Natural killer cell (primary cell): ENCODE data around the gene FOXF1. TPM values are rescaled to one million over a fixed set of nuclear protein-coding genes. Genes with fewer than 3 reads are reported as not detected.

ENCODE experiments used
- ATAC-seq, 3 donors: fragments of 150-1000 bp in 2 of 3; fragments of 200-7000 bp in 1 of 3; cut with Tn5 transposase; 1 replicate in 1 of 3; 2 replicates in 2 of 3; pipeline ENCODE4 v1.10.0; 2021; ENCODE audit warnings: mild to moderate bottlenecking in 2 of 3, moderate library complexity in 2 of 3
- DNase-seq, 2 donors: peaks; one replicate each; pipeline versions ENCODE4 v3.0.0 to v3.0.0-alpha.2; 2013 to 2021; ENCODE audit warnings: mixed read lengths in 1 of 2
- H3K27ac ChIP-seq: one replicate; pipeline ENCODE4 v1.5.1; 2013; ENCODE audit warnings: mild to moderate bottlenecking, low read length
- H3K27me3 ChIP-seq: one replicate; pipeline ENCODE4 v1.6.1; 2013; ENCODE audit warnings: low read length; ENCODE audit not compliant: control insufficient read depth, insufficient read depth
- H3K36me3 ChIP-seq: one replicate; pipeline ENCODE4 v1.6.1; 2013; ENCODE audit warnings: low read length; ENCODE audit not compliant: control insufficient read depth, insufficient read depth
- H3K4me1 ChIP-seq: one replicate; pipeline ENCODE4 v1.6.1; 2013; ENCODE audit warnings: low read length; ENCODE audit not compliant: control insufficient read depth, insufficient read depth
- H3K4me3 ChIP-seq: one replicate; pipeline ENCODE4 v1.5.1; 2013; ENCODE audit warnings: low read length
- H3K9me3 ChIP-seq: one replicate; pipeline ENCODE4 v1.6.1; 2013; ENCODE audit warnings: low read length; ENCODE audit not compliant: control insufficient read depth, insufficient read depth
- H3K27ac Mint-ChIP-seq, 2 donors: one replicate each; pipeline ENCODE4 v1.8.0; 2022; ENCODE audit warnings: mild to moderate bottlenecking in 2 of 2, mixed read lengths in 2 of 2, moderate library complexity in 1 of 2
- H3K27me3 Mint-ChIP-seq, 2 donors: one replicate each; pipeline ENCODE4 v1.8.0; 2022; ENCODE audit warnings: low read depth in 2 of 2, mixed read lengths in 2 of 2
- H3K36me3 Mint-ChIP-seq: one replicate; pipeline ENCODE4 v1.8.0; 2022; ENCODE audit warnings: mixed read lengths
- H3K4me1 Mint-ChIP-seq, 2 donors: one replicate each; pipeline ENCODE4 v1.8.0; 2022; ENCODE audit warnings: mixed read lengths in 2 of 2
- H3K4me3 Mint-ChIP-seq: one replicate; pipeline ENCODE4 v1.8.0; 2022; ENCODE audit warnings: mild to moderate bottlenecking, moderate library complexity, mixed read lengths
- H3K9me3 Mint-ChIP-seq, 2 donors: one replicate each; pipeline ENCODE4 v1.8.0; 2022; ENCODE audit warnings: mixed read lengths in 2 of 2
- whole genome bisulfite sequencing: methylation state at CpG from one replicate; pipeline ENCODE4 v1.1.7; 2013; ENCODE audit warnings: missing lambda C conversion rate; ENCODE audit not compliant: insufficient coverage; 5-methylcytosine and 5-hydroxymethylcytosine counted together
- intact Hi-C: fragments of 100-400 bp; cut with micrococcal nuclease; formaldehyde crosslinking; loops from one replicate; pipeline ENCODE4 v1.14.2; 2022
- total RNA-seq, 4 donors: library from RNA; stranded (reverse); fragments of 120-200 nt in 1 of 4; gene quantifications; one replicate each; pipeline versions ENCODE4 v1.2.3 to v1.2.4, GENCODE V29; 2013 to 2022
- TF ChIP-seq, protein P1 (sequence below): fragments of 200-600 bp; IDR thresholded peaks from one replicate; pipeline ENCODE4 v1.8.0; 2022; ENCODE audit warnings: antibody characterized with exemption

The FOXF1 gene
- total RNA-seq, 3 donors from 2014 or later (not counting 1 experiment from before 2014, with no cell fraction given), result not detected

DNA sequence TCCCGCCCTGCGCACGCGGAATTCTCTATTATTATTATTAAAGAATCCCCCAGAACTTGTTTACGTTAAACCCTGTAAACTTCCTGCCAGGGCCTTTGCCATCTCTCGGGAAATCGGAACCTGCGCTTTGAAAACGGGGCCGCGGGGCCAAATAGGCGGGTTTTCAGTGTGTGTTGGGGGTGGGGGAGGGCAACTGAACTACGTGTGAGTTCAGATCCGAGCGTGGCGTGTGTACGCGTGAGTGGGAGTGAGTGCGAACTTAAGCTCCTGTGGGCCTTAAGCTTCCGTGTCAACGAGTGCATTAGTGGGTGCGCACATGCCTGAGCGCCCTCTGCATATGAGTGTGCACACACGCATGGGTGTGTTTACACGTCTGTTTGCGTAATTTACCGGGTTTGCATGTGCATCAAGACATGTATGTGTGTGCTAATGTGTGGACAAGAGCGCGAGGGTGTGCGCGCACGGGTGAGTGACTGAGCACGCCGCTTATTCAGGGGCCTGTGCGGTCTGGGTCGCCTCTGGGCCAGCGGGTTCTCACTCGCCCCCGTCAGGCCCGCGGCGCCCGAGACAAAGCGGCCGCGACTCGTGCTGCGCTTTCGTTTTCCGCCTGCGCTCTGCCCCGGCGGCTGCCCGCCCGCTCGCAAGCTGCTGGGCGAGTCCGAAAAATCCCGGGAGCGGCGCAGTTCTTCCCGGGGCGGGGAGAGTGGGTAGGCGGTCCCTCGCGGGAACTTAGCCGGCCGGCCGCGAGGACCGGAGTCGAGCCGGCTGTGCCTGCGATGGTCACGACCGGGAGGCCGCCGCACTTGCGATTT is 1.2 kb upstream of the FOXF1 start:
- Mint-ChIP-seq H3K36me3 (no peaks in the 10 kb centered on the region), H3K27ac (no peak overlapping the region), H3K4me1 (peaks cover 7 to 32% of the 10 kb centered on the region in 2 donors), H3K9me3 (no peaks in the 10 kb centered on the region), H3K4me3 (peak overlapping the region; percentile 82), H3K27me3 (peaks cover 50 to 61% of the 10 kb centered on the region in 2 donors)
- TF ChIP-seq, protein P1, sequence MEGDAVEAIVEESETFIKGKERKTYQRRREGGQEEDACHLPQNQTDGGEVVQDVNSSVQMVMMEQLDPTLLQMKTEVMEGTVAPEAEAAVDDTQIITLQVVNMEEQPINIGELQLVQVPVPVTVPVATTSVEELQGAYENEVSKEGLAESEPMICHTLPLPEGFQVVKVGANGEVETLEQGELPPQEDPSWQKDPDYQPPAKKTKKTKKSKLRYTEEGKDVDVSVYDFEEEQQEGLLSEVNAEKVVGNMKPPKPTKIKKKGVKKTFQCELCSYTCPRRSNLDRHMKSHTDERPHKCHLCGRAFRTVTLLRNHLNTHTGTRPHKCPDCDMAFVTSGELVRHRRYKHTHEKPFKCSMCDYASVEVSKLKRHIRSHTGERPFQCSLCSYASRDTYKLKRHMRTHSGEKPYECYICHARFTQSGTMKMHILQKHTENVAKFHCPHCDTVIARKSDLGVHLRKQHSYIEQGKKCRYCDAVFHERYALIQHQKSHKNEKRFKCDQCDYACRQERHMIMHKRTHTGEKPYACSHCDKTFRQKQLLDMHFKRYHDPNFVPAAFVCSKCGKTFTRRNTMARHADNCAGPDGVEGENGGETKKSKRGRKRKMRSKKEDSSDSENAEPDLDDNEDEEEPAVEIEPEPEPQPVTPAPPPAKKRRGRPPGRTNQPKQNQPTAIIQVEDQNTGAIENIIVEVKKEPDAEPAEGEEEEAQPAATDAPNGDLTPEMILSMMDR, result no peak
- Histone ChIP-seq H3K4me3 (no peak overlapping the region), H3K27me3 (peaks cover 45% of the 10 kb centered on the region), H3K27ac (no peak overlapping the region), H3K4me1 (peaks cover 17% of the 10 kb centered on the region), H3K36me3 (no peaks in the 10 kb centered on the region), H3K9me3 (no peaks in the 10 kb centered on the region)
- intact Hi-C loops, result no loop called here
- DNase-seq (peak in 1 of 2 donors; percentile 19), ATAC-seq (peak in 2 of 3 donors; percentile 38 to 65)
- WGBS, result under 1% methylated on average over 79 of the region's 79 CpGs

DNA sequence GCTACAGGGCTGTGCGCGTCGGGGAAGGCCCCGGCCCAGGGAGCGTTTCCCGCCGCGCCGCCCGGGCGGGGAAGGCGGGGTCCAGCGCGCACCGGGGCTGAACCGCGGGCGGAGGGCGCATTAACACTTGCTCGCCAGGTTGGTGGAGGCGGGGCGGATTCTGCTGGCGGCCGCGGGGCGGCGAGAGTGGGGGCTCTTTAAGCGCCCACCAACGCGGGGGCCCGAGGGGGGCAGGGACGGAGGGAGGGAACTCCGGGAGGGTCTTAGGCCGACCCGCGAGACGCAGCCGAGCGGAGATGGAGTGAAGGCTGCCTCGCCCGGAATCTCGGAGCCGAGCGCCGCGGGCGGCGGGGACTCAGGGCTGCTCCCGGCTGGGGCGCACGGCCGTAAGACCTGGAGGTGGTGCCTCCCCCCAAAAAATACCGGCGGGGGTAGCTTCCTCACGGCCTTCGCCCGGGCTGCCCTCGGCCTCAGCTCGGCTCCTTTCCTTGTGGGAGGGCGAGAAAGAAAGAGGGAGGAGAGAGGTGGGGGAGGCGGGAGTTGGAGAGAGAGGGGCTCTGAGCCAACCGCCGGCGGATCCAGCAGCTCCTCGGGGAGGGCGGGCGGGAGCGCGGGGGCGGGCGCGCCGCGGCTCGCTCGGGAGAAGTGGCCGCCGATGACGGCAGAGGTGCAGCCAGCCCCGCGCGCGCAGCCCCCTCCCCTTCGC is 415 bp upstream of the FOXF1 start:
- under 1% methylated on average over 82 of the region's 84 CpGs for WGBS
- H3K27me3 Mint-ChIP-seq, result peaks cover 50 to 61% of the 10 kb centered on the region in 2 donors
- H3K27ac ChIP-seq, result no peak overlapping the region
- intact Hi-C loops, result no loop called here
- H3K36me3 Mint-ChIP-seq, result no peaks in the 10 kb centered on the region
- H3K4me3 Mint-ChIP-seq, result peak overlapping the region; percentile 82
- H3K9me3 ChIP-seq, result no peaks in the 10 kb centered on the region
- peak in 2 of 3 donors; percentile 45 to 47 for ATAC-seq
- TF ChIP-seq, protein P1, result no peak
- no peaks in the 10 kb centered on the region for H3K9me3 Mint-ChIP-seq
- DNase-seq, result no peak
- H3K4me1 ChIP-seq, result peaks cover 17% of the 10 kb centered on the region
- H3K27me3 ChIP-seq, result peaks cover 47% of the 10 kb centered on the region
- H3K36me3 ChIP-seq, result no peaks in the 10 kb centered on the region
- no peak overlapping the region for H3K27ac Mint-ChIP-seq
- H3K4me3 ChIP-seq, result no peak overlapping the region
- peaks cover 7 to 32% of the 10 kb centered on the region in 2 donors for H3K4me1 Mint-ChIP-seq

DNA sequence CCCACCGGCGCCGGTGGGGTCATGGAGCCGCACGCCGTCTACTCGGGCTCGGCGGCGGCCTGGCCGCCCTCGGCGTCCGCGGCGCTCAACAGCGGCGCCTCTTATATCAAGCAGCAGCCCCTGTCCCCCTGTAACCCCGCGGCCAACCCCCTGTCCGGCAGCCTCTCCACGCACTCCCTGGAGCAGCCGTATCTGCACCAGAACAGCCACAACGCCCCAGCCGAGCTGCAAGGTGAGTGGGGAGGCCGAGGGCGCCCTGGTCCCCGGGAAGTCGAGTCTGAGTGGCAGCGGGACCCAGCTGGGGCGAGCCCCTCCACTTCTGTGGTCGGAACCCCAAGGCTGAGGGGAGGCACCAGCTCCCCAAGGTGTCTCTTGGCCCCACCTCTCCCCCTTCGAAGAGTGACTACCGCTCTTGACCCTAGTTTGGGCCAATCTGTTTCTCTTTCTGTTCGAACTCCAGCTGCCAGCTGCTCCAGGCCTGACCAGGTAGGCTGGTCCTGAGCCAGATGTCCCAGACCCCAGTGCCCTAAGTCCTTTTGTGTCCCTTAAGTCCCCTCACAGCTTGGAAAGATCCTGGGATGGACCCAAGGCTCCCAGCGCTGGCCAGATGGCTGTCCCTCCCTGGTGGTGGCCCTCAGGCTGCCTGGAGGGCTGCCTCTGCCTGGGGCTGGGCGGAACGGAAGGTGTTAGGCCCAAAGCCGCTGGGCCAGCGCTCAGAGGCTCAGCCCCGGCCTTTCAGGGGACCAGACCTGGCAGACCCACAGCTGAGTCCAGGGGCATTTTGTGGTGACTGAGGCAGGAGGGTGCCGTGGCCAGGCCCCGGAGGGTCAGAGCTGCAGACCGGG is 1.2 kb downstream of the FOXF1 start:
- H3K4me1 ChIP-seq, result peaks cover 17% of the 10 kb centered on the region
- Mint-ChIP-seq H3K4me3 (peak overlapping the region; percentile 58), H3K36me3 (no peaks in the 10 kb centered on the region), H3K9me3 (no peaks in the 10 kb centered on the region), H3K4me1 (peaks cover 0 to 25% of the 10 kb centered on the region in 2 donors), H3K27ac (no peak overlapping the region), H3K27me3 (peaks cover 47 to 62% of the 10 kb centered on the region in 2 donors)
- no peaks in the 10 kb centered on the region for H3K9me3 ChIP-seq
- H3K27me3 ChIP-seq, result peaks cover 47% of the 10 kb centered on the region
- no peak overlapping the region for H3K4me3 ChIP-seq
- TF ChIP-seq, protein P1, result no peak
- no peak overlapping the region for H3K27ac ChIP-seq
- WGBS, result 18% methylated on average over 44 of the region's 44 CpGs
- no peak for DNase-seq
- no peak for ATAC-seq
- H3K36me3 ChIP-seq, result no peaks in the 10 kb centered on the region
- intact Hi-C loops, result no loop called here
